Parietal lobe (tissue), 1 donor: Measurements from ENCODE around the gene BHLHE23. TPM values are rescaled to one million over a fixed set of nuclear protein-coding genes. Genes with fewer than 3 reads are reported as not detected.

Source experiments
- total RNA-seq: library from RNA; depleted of rRNA; stranded (reverse); fragments of >200 nt; gene quantifications from one replicate; pipeline ENCODE4 v1.2.3, GENCODE V29; 2014

BHLHE23 gene
- 0.94 TPM for total RNA-seq

DNA sequence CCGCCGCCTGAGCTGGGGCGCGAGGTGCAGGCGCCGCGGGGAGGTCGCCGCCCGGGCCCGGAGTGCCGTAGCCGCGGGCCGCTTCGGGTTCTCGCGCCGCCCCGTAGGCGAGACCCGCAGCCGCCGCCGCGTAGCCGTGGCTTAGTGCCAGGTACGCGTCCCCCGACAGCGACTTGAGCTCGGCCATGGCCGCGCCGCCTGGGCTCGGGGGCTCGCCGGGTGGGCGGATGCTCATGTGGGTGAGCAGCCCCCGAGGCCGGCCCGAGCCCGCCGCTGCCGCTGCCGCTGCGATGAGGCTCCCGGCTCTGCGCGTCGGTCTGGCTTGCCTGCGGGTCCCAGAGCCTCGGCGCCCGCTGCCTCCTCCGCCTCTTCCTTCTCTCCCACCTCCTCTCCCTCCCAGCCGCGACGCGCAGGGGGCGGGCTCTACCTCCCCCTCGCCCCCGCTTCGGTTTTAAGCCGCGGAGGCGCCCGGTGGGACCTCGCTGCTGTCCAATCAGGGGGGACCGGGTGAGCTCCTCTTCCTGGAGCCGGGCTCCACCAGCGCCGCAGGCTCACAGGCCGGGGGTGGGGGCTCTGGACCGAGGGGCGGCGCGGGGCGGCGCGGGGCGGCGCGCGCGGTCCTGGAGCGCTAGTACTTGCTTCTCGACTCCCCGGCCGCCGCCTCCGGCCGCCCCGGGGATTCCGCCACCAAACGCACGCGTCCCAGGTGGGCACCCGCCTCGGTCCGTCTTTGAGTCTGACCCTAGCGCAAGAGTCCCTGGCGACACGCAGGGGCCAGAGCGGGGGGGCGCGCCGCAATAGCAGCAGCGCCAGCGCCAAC is at the start of gene BHLHE23:
Gene BHLHE23 (minus strand): TSS at position 425 of the 820 bp plus-strand sequence. CDS start 190 bp downstream, at position 235.

Other genes with a start within 250 kb of the BHLHE23 start
- 15.3 TPM for gene MRGBP, start 210.5 kb downstream of the BHLHE23 start, total RNA-seq
- gene OGFR, start 202.1 kb downstream of the BHLHE23 start, total RNA-seq: 26.9 TPM
- 27.9 TPM for gene COL9A3, start 189.9 kb downstream of the BHLHE23 start, total RNA-seq
- 8.1 TPM for gene TCFL5, start 145.1 kb downstream of the BHLHE23 start, total RNA-seq
- 72.6 TPM for gene DIDO1, start 80.5 kb downstream of the BHLHE23 start, total RNA-seq
- 49.8 TPM for gene GID8, start 68.8 kb downstream of the BHLHE23 start, total RNA-seq
- 0.31 TPM for gene SLC17A9, start 54.3 kb downstream of the BHLHE23 start, total RNA-seq
- 24.4 TPM for gene YTHDF1, start 209.2 kb upstream of the BHLHE23 start, total RNA-seq
- gene BIRC7, start 228.9 kb upstream of the BHLHE23 start, total RNA-seq: not detected
- gene NKAIN4, start 247.5 kb upstream of the BHLHE23 start, total RNA-seq: 17.8 TPM